SK-N-SH (cell line): ENCODE data around the gene SEPTIN2. TPM values are rescaled to one million over a fixed set of nuclear protein-coding genes. Genes with fewer than 3 reads are reported as not detected.

Source experiments
- CTCF ChIA-PET: fragments of 300-600, 350-600 bp; formaldehyde crosslinking; extraction: SDS; loops from one replicate; lab custom pipeline; 2021; lab: Yijun Ruan, JAX
- POLR2A ChIA-PET: fragments of 350-600 bp; sonication (Branson Sonifier 250); formaldehyde crosslinking; extraction: SDS; loops from one replicate; lab custom pipeline; 2020; ENCODE audit warnings: antibody characterized with exemption, inconsistent platforms; lab: Yijun Ruan, JAX
- DNase-seq: peaks from one replicate; pipeline ENCODE4 v3.0.0; 2012
- H2AFZ ChIP-seq: fragments of 200-600 bp; sonication (generic); 2 replicates; pipeline ENCODE4 v1.8.1; 2016; ENCODE audit warnings: antibody characterized with exemption, mild to moderate bottlenecking, low read depth
- H3F3A ChIP-seq: fragments of 200-600 bp; sonication (generic); replicated peaks from 2 replicates; pipeline ENCODE3; 2016; ENCODE audit warnings: antibody characterized with exemption, mild to moderate bottlenecking; ENCODE audit not compliant: insufficient read depth
- H3K27ac ChIP-seq, 2 experiments: fragments of 200-500 bp in 1 of 2; fragments of 200-600 bp in 1 of 2; sonication (Bioruptor generic) in 1 of 2; sonication (generic), shearing (Covaris generic) in 1 of 2; 2 replicates each; pipeline versions ENCODE4 v1.5.1 to v1.6.1; 2014 to 2016; ENCODE audit warnings: low read depth in 2 of 2, inconsistent platforms in 1 of 2, low read length in 1 of 2, mild to moderate bottlenecking in 1 of 2, mixed read lengths in 1 of 2
- H3K27me3 ChIP-seq: fragments of 200-600 bp; sonication (generic), shearing (Covaris generic); 2 replicates; pipeline ENCODE4 v1.6.1; 2016; ENCODE audit warnings: mixed run types; ENCODE audit not compliant: insufficient read depth
- H3K36me3 ChIP-seq, 2 experiments: fragments of 200-500 bp in 1 of 2; fragments of 200-600 bp in 1 of 2; sonication (Bioruptor generic) in 1 of 2; sonication (generic) in 1 of 2; replicated peaks in 1 of 2; 2 replicates each; pipeline versions ENCODE3 to v1.5.1; 2014 to 2016; ENCODE audit warnings: low read length in 1 of 2, mild to moderate bottlenecking in 1 of 2; ENCODE audit not compliant: insufficient read depth in 2 of 2, control insufficient read depth in 1 of 2
- H3K4me1 ChIP-seq, 2 experiments: fragments of 200-500 bp in 1 of 2; fragments of 200-600 bp in 1 of 2; sonication (Bioruptor generic) in 1 of 2; sonication (generic), shearing (Covaris generic) in 1 of 2; 2 replicates each; pipeline versions ENCODE4 v1.5.1 to v1.6.1; 2014 to 2016; ENCODE audit warnings: low read depth in 1 of 2, low read length in 1 of 2, mixed run types in 1 of 2; ENCODE audit not compliant: insufficient read depth in 2 of 2, control insufficient read depth in 1 of 2
- H3K4me2 ChIP-seq: fragments of 200-600 bp; sonication (generic), shearing (Covaris generic); 2 replicates; pipeline ENCODE4 v1.6.1; 2017; ENCODE audit warnings: mixed run types
- H3K4me3 ChIP-seq, 2 experiments: fragments of 200-500 bp in 1 of 2; fragments of 200-600 bp in 1 of 2; sonication (Bioruptor generic) in 1 of 2; sonication (generic), shearing (Covaris generic) in 1 of 2; 2 replicates each; pipeline versions ENCODE4 v1.5.1 to v1.8.1; 2014 to 2016; ENCODE audit warnings: low read depth in 2 of 2, inconsistent platforms in 1 of 2, low read length in 1 of 2, mild to moderate bottlenecking in 1 of 2, mixed read lengths in 1 of 2, moderate library complexity in 1 of 2
- H3K79me2 ChIP-seq: fragments of 200-600 bp; sonication (generic); 2 replicates; pipeline ENCODE4 v1.8.1; 2017; ENCODE audit warnings: mild to moderate bottlenecking; ENCODE audit not compliant: insufficient read depth
- H3K9ac ChIP-seq: fragments of 200-600 bp; sonication (generic); 2 replicates; pipeline ENCODE4 v1.6.1; 2017; ENCODE audit warnings: mixed run types
- H3K9me2 ChIP-seq: fragments of 200-600 bp; sonication (generic); 2 replicates; pipeline ENCODE4 v1.6.1; 2017; ENCODE audit warnings: mixed run types
- H3K9me3 ChIP-seq: fragments of 200-600 bp; sonication (generic); 2 replicates; pipeline ENCODE4 v1.6.1; 2017; ENCODE audit warnings: mixed run types, mild to moderate bottlenecking, moderate library complexity
- H4K20me1 ChIP-seq: fragments of 200-600 bp; sonication (generic); 2 replicates; pipeline ENCODE4 v1.6.1; 2017; ENCODE audit warnings: mild to moderate bottlenecking, mixed run types; ENCODE audit not compliant: insufficient read depth
- CHD2 ChIP-seq: fragments of 150-350 bp; IDR thresholded peaks from 2 replicates; pipeline ENCODE4 v1.6.1; 2018; ENCODE audit warnings: low read length; ENCODE audit not compliant: partially characterized antibody
- CTCF ChIP-seq: fragments of 200-600 bp; sonication (generic); IDR thresholded peaks from 2 replicates; pipeline ENCODE4 v1.6.1; 2017; ENCODE audit warnings: antibody characterized with exemption, mild to moderate bottlenecking, moderate library complexity
- EP300 ChIP-seq, 2 experiments: IDR thresholded peaks; 2 replicates each; pipeline versions ENCODE4 v1.4.0 to v1.6.1; 2012; ENCODE audit warnings: borderline replicate concordance in 1 of 2, low read depth in 1 of 2, low read length in 1 of 2
- EZH2phosphoT487 ChIP-seq: fragments of 200-600 bp; sonication (generic); IDR thresholded peaks from 2 replicates; pipeline ENCODE4 v1.6.1; 2017; ENCODE audit warnings: low read depth, mixed run types, mild to moderate bottlenecking, antibody characterized with exemption, moderate library complexity, borderline replicate concordance
- MAX ChIP-seq: IDR thresholded peaks from 2 replicates; pipeline ENCODE4 v1.4.0; 2012; ENCODE audit warnings: low read depth
- MXI1 ChIP-seq: IDR thresholded peaks from 2 replicates; pipeline ENCODE4 v1.6.1; 2012; ENCODE audit warnings: mild to moderate bottlenecking, low read depth, low read length, improper control_type of control experiment
- NFIC ChIP-seq: IDR thresholded peaks from 2 replicates; pipeline ENCODE4 v1.4.0; 2012; ENCODE audit warnings: borderline replicate concordance
- NRF1 ChIP-seq: IDR thresholded peaks from 2 replicates; pipeline ENCODE4 v1.6.1; 2012; ENCODE audit warnings: low read depth, mild to moderate bottlenecking, low read length
- PBX3 ChIP-seq: IDR thresholded peaks from 2 replicates; pipeline ENCODE4; 2012
- POLR2AphosphoS5 ChIP-seq: IDR thresholded peaks from 2 replicates; pipeline ENCODE4 v1.6.1; 2012; ENCODE audit warnings: low read depth, low read length
- RXRA ChIP-seq: IDR thresholded peaks from 2 replicates; pipeline ENCODE4 v1.4.0; 2012; ENCODE audit warnings: low read depth, mild to moderate bottlenecking, borderline replicate concordance
- SIN3A ChIP-seq: IDR thresholded peaks from 2 replicates; pipeline ENCODE4 v1.6.1; 2012; ENCODE audit warnings: low read depth, mild to moderate bottlenecking, low read length, moderate library complexity, borderline replicate concordance
- TAF1 ChIP-seq: IDR thresholded peaks from 2 replicates; pipeline ENCODE4 v1.6.1; 2012; ENCODE audit warnings: low read depth, mild to moderate bottlenecking, low read length, moderate library complexity, borderline replicate concordance
- WGBS: methylation state at CpG from one replicate; pipeline ENCODE4 v1.1.6; 2017; ENCODE audit warnings: low lambda C conversion rate; 5-methylcytosine and 5-hydroxymethylcytosine counted together
- polyA plus RNA-seq, 3 experiments: library from polyadenylated mRNA; depleted of rRNA; stranded (reverse); fragments of >200 nt; gene quantifications; 2 replicates each; pipeline ENCODE4 v1.2.3, GENCODE V29; 2012

The SEPTIN2 gene
- polyA plus RNA-seq, 1 of the 3 experiments (the other 2 are of a cell fraction) = 226 TPM

GRCh38 chr2:241354668-241355658 lies 39.2 kb downstream of the SEPTIN2 start:
- peaks cover 36% of the 10 kb centered on the region for H3K79me2 ChIP-seq
- no peaks in the 10 kb centered on the region for H3K9me3 ChIP-seq
- H4K20me1 ChIP-seq = peaks cover 30% of the 10 kb centered on the region
- H3K9me2 ChIP-seq = no peaks in the 10 kb centered on the region
- CTCF ChIA-PET = no interaction called here
- H3K4me2 ChIP-seq = no peak overlapping the region
- H3F3A ChIP-seq = peaks cover 45% of the 10 kb centered on the region
- peaks cover 0 to 13% of the 10 kb centered on the region in 2 experiments; a peak in 3 of 4 replicates for H3K4me1 ChIP-seq
- peaks cover 24 to 52% of the 10 kb centered on the region in 2 experiments for H3K36me3 ChIP-seq
- DNase-seq = peak; percentile 64
- peak overlapping the region; percentile 36 to 60; a peak in 3 of 4 replicates for H3K27ac ChIP-seq
- no peak overlapping the region for H2AFZ ChIP-seq
- peak overlapping the region in 1 of 2 experiments; percentile 19; a peak in 1 of 4 replicates for H3K4me3 ChIP-seq
- no peaks in the 10 kb centered on the region for H3K27me3 ChIP-seq
- POLR2A ChIA-PET = no interaction called here
- no peak for TF ChIP-seq CTCF
- TF ChIP-seq EZH2phosphoT487 = no peak
- no peak for TF ChIP-seq CHD2
- TF ChIP-seq RXRA = no peak
- 89% methylated on average over 6 of the region's 40 CpGs for WGBS
- no peak overlapping the region for H3K9ac ChIP-seq

GRCh38 chr2:241355983-241356870 lies 40.5 kb downstream of the SEPTIN2 start, which contains the start of gene FARP2:
TSS of gene FARP2 (plus strand) at chr2:241356285. CDS start at chr2:241373108, 16,823 bp downstream.
- no peaks in the 10 kb centered on the region for H3K9me2 ChIP-seq
- ChIA-PET POLR2A (interaction anchor here (1.0 kb wide), 1 partner anchor 347 kb away, joined by 3 read pairs; no protein-coding TSS in a partner anchor), CTCF (no interaction called here)
- TF ChIP-seq MXI1 (peak; percentile 43; the same call in 1 of the 2 replicates), SIN3A (0 out of 2 replicates have a peak, but pooled peaks have one; percentile 44), EP300 (IDR thresholded peaks at IDR 0.05; ENCODE audit: borderline replicate concordance in 1 of 2, low read depth in 1 of 2, low read length in 1 of 2) (no peak), RXRA (no peak), POLR2AphosphoS5 (peak; percentile 80), TAF1 (peak; percentile 89), PBX3 (peak; percentile 50), NFIC (no peak), MAX (peak; percentile 54; the same call in 1 of the 2 replicates), NRF1 (peak; percentile 66)
- H3K9ac ChIP-seq = peak within 1 kb of the TSS; percentile 90
- peak within 1 kb of the TSS; percentile 59 to 72 for H3K27ac ChIP-seq
- peaks cover 40% of the 10 kb centered on the region for H3F3A ChIP-seq
- peak within 1 kb of the TSS; percentile 73 to 97 for H3K4me3 ChIP-seq
- H3K4me2 ChIP-seq = peak within 1 kb of the TSS; percentile 78
- peak within 1 kb of the TSS; percentile 37; the same call in 1 of the 2 replicates for H2AFZ ChIP-seq
- H3K9me3 ChIP-seq = no peaks in the 10 kb centered on the region
- peak; percentile 95 for DNase-seq
- H3K27me3 ChIP-seq = no peaks in the 10 kb centered on the region
- H3K4me1 ChIP-seq = peaks cover 0 to 13% of the 10 kb centered on the region in 2 experiments; a peak in 3 of 4 replicates
- peaks cover 38% of the 10 kb centered on the region for H4K20me1 ChIP-seq
- WGBS = 0% methylated on average over 26 of the region's 101 CpGs
- peaks cover 49% of the 10 kb centered on the region for H3K79me2 ChIP-seq
- peaks cover 23 to 39% of the 10 kb centered on the region in 2 experiments for H3K36me3 ChIP-seq
